HG03025 (cell line): ENCODE measurements around the gene ESYT1.
A peak's percentile ranks its signal among the peaks of the same experiment; 100 is the strongest.
"Not testable (repeated sequence)": the region's sequence is repeated elsewhere in the genome, so short reads cannot be mapped to it uniquely, and the experiment has no call there.

ENCODE experiments used
- ATAC-seq: cut with Tn5 transposase; IDR thresholded peaks from one replicate; pipeline ENCODE4 v1.9.1; 2021; ENCODE audit warnings: mild to moderate bottlenecking, moderate library complexity; ENCODE audit not compliant: unreplicated experiment, low FRiP score

The ESYT1 gene

GRCh38 chr12:56155256-56155845 is 27.3 kb downstream of the ESYT1 start:
- no peak for ATAC-seq

DNA sequence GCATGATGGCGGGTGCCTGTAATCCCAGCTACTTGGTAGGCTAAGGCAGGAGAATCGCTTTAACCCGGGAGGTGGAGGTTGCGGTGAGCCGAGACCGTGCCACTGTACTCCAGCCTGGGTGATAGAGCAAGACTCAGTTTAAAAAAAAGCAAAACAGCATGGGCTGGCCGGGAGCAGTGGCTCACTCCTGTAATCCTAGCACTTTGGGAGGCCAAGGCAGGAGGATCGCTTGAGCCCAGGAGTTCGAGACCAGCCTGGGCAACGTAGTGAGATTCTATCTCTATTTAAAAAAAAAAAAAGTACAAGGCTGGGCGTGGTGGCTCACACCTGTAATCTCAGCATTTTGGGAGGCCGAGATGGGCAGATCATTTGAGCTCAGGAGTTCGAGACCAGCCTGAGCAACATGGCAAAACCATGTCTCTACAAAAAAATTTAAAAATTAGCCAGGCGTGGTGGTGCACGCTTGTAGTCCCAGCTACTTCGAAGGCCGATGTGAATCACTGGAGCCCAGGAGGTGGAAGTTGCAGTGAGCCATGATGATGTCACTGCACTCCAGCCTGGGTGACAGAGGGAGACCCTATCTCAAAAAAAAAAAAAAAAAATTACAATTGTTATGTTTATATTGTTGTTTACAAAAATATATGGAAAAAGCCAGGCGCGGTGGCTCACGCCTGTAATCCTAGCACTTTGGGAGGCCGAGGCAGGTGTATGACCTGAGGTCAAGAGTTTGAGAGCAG is 28.6 kb downstream of the ESYT1 start:
- not testable (repeated sequence) for ATAC-seq

DNA sequence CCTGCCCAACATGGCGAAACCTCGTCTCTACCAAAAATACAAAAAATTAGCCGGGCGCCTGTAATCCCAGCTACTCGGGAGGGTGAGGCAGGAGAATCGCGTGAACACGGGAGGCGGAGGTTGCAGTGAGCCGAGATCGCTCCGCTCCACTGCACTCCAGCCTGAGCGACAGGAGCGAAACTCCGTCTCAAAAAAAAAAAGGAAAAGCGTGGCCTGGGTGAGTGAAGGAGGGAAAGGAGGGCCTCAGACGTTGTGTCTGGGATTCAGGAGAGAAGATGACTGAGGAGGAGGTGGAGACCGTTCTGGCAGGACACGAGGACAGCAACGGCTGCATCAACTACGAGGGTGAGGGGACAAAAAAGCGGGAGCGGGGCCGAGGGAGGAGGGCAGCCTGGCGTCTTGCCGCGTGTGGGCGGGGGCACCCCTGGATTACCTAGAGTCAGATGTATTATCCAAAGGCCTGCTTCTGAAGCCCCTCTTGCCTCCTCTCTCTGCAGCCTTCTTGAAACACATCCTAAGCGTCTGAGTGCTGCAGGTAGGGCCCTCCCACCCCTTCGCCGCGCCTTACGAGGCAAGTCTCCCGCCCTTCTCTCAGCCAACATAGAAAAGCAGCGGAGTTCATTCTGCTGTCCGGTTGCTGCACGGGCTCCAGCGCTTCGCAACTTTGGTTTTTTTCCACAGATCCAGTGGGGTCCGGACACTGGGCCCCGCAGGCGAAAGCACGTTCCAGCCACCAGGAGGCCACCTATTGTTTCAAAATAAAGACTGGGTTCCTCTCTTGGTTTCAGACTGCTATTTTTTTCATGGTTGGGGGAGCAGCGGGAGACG is 29.3 kb downstream of the ESYT1 start:
- ATAC-seq = peak; percentile 26

DNA sequence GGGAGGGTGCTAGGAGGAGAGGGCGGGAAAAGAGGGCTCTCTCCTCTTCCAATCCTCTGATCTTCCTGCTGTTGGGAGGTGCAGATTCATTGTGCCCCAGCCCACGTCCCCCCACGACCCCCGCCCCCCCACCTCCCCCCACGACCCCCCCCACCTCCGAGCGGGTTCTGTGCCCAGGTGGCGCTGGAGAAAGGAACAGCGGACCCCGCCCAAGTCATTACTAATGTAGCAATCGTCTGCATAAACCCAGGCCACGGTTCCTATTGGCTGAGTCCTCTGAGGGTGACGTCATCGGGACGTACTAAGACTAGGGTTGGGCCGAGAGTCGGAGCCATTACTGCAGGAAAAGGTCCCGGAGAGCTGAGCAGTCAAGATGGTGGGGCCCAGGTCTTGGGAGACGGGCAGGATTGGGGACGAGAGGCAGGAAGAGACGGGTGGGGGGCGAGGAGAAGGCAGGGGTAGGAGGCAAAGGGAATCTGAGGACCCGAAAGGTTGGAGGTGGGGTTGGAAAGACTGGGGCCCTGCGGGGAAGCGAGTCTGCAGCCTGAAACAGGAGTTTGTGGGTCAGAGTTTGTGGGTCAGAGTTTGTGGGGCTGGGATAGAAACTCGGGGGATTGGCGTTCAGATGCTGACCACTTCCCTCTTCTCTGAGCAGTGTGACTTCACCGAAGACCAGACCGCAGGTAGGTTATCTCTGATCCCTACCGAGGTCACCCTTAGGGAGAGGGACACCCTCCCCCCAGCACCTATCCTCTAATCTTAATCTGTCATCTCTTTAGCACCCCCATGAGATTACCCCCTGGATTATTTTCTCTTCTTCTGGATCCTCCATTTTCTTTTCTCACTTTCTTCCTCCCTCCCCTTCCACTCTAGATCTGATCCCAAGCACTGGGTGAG is 30.2 kb downstream of the ESYT1 start, which contains the start of gene MYL6:
Gene MYL6, plus strand, starts transcription at position 331 of the 897 bp plus-strand sequence. Its CDS starts 43 bp downstream, at position 374.
- peak; percentile 65 for ATAC-seq

GRCh38 chr12:56158926-56159461 is 30.9 kb downstream of the ESYT1 start:
- no peak for ATAC-seq

DNA sequence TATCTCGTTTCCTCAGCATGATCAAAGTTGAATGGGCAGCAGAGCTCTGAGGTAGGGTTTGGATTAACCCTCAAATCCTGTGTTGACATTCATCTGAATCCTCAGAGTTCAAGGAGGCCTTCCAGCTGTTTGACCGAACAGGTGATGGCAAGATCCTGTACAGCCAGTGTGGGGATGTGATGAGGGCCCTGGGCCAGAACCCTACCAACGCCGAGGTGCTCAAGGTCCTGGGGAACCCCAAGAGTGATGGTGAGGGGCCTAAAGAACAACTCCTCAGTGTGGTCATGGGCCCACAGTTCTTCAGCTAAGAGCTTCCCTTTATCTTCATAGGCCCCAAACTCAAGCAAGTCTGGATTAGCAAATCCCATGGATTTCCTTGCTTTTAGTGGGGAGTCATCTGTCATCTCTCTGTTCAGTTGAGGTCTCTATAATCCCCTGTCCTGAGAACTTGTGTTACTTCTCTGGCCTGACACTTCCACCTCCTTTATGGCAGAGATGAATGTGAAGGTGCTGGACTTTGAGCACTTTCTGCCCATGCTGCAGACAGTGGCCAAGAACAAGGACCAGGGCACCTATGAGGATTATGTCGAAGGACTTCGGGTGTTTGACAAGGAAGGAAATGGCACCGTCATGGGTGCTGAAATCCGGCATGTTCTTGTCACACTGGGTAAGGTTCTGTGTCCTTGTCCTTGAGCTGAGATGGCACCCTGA is 31.6 kb downstream of the ESYT1 start:
- no peak for ATAC-seq

GRCh38 chr12:56160193-56160763 is 32.2 kb downstream of the ESYT1 start:
- ATAC-seq = no peak

DNA sequence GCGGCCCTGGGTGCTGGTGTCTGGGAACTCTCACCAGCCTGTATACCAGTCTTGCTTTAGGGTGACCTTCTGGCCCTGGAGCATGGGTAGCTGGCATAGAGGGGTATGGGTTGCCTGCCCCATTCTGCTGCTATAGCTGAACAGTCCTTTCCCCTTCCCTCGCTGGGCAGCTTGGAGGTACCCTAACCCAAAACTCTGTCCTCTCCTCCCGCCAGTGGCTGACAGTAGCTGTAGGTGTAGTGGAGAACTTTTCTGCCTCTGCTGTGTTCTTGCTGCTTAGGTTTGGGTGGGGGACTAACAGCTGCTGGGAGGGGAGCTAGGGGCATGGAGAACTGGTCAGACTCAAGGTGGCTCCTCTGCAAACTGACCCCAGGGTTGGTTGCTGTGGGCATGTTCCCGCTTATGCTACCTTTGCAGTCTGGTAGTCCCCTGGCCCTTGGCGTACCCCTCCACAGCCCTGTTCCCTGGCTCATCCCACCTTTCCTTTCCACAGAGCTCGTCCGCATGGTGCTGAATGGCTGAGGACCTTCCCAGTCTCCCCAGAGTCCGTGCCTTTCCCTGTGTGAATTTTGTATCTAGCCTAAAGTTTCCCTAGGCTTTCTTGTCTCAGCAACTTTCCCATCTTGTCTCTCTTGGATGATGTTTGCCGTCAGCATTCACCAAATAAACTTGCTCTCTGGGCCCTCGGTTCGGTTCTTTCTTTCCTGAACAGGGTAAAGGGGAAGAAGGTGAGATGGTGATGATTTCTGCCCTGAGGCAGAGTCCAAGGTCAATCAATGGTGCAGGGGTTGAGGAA is 33.0 kb downstream of the ESYT1 start:
- no peak for ATAC-seq

DNA sequence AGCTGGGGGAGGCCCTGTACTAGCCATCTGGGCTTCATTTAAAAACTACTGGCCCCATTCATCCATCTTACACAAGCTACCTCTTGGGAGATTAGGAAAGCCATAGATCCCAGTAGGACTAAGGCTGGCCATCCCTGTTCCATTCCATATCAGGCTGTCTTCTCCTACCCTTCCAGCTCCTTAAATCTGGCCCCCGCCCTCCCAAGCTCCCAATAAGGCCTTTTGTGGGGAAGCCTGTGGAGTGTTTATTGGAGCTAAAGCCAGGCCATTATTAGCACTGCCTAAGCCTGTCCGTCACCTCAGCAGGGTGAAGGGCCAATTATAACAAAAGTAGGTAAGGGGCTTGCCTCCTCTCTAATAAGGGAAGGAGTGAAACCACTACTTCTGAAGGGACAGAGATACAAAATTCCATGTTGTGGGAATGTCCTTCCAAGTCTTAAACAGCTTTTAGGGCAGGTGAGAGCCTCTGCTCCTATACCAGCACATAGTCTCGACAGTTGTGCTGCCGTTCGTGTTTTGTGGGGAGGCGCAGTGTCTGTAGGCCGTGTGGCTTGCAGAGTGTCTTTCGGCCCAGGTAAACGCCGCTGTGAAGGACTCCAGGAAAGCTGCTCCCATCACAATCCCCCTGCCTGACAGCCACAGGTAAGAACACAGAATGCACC is 33.8 kb downstream of the ESYT1 start:
- ATAC-seq = no peak

DNA sequence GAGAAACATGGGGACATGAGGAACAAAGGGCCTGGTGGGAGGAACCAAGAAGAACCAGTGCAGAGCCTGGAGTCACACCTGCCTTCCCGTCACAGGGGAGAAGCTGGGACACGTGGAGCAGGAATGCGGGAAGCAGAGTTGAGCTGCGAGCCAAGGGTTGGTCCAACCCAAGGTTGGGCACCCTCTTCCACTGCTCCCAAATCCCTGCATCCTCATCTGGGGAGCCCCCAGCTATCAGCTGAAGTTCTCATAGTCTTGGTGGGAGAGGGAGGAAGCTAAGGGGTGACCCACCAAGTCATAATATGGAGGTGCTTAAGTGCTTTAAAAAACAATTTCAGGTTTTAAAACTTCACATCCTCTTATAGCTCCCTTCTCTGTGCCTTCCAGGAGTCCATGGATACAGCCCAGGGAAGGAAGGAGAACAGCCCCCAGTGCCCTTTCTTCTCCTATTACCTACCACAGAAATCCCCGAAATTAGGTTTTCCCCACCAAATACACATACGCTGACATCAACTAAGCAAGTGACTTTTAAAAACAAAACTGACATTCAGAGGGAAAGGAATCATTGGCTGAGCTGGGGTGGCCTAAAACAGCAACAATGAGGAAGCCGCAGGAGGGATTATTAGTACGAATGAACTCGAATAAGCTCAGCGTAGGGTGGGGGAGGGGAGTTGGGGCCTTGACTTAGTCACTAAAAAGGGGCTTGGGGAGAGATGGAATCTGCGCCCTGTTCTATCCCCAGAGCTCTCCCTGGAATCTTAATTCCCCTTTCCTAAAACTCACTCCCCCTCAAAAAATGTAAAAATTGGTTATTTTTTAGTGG is 34.6 kb downstream of the ESYT1 start:
- no peak for ATAC-seq

DNA sequence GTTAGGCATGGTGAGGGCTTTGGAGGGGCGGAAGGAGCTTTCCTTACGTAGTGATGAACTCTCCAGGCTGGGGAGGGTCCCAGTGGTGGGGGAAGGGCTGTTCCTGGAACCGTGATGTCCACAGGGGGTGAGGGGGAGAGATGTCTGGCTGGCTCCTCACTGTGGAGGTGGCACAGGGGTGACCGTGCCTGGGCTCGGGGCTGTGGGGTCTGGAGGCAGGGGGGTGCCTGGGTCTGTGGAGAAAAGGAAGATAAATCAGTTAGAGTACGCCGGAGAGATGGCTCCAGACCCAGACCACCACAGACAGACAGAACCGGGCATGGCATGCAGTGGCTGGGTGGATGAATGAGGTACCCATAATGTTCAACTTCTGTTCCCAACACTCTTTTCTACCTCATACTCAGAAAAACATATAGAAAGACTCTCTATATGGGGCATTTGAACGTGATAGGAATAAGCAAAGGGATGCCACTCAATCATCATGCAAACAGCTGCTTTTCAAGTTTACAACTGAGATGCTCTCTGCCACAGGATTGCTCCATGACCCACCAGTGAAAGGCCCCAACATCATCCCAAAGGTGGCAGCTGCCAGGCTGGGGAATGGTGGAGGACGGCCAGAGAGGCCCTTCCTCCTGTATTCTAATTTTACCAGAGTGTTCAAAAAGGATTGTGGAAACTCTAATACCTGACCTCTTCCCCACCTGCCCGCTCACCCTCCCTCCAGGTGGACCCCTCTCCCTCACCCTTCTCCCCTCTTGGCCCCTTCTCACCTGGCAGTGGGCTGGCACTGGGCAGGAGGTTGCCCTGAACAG is 35.7 kb downstream of the ESYT1 start:
- no peak for ATAC-seq

GRCh38 chr12:56164345-56164729 is 36.3 kb downstream of the ESYT1 start:
- ATAC-seq = no peak

- ATAC-seq = no peak
Measured at GRCh38 chr12:56165369-56165768, 37.3 kb downstream of the ESYT1 start.

DNA sequence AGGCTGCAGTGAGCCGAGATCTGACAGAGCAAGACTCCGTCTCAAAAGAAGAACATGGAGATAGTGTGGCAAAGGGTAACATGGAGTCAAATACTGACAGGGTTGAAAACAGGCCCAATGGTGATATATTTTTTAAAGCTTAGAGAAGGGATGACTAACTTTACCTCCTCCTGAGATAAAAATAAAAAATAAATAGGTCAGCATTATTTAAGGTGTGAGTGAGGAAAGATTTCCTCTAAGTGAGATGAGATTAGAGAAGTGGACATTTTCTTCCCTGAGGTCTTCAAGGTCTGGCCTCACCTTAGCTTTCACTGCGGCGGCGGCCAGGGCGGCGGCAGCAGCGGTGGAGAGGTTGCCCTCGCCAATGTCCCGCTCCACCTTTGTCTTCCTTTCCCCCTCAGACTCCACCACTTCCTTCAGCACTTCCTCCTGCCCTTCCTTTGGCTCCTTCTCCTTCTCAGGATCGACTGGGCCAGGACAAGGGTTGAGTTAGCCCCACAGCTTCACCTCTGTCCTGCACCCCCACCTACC is 41.2 kb downstream of the ESYT1 start:
- ATAC-seq = no peak

DNA sequence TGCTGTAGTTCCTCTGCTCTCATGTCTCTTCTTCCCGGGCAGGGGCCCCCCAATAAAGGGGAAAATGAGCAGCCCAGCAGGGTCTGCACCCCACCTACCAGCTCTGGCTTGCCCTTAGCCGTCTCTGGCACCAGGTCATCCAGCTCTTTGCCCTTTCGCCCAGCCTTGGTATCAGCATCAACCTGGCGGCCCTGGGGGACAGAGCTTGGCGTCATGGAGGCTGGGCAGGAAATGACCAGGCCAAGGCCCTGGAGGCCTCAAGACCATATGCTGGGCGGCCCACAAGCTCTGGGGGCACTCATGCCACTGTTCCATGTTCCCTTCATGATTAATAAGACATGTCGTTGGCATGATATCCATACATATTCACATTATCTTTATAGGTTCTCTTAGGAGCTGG is 44.8 kb downstream of the ESYT1 start:
- no peak for ATAC-seq

- no peak for ATAC-seq
Measured at GRCh38 chr12:56178347-56178746, 50.3 kb downstream of the ESYT1 start.
